HUES64 (cell line): ENCODE results near the gene CNR2. TPM values are rescaled to one million over a fixed set of nuclear protein-coding genes. Genes with fewer than 3 reads are reported as not detected.
"Not testable (repeated sequence)": the region's sequence is repeated elsewhere in the genome, so short reads cannot be mapped to it uniquely, and the experiment has no call there.

ENCODE experiments used
- H3K27ac ChIP-seq: 2 replicates; pipeline ENCODE4 v1.7.0; 2013; ENCODE audit warnings: low read depth, low read length, inconsistent platforms
- H3K27me3 ChIP-seq: 2 replicates; pipeline ENCODE4 v1.6.1; 2013; ENCODE audit warnings: mild to moderate bottlenecking, low read length; ENCODE audit not compliant: insufficient read depth
- H3K36me3 ChIP-seq: 2 replicates; pipeline ENCODE4 v1.6.1; 2013; ENCODE audit warnings: mild to moderate bottlenecking, low read length; ENCODE audit not compliant: insufficient read depth
- H3K4me1 ChIP-seq: 2 replicates; pipeline ENCODE4 v1.6.1; 2013; ENCODE audit warnings: mild to moderate bottlenecking, low read length, moderate library complexity; ENCODE audit not compliant: insufficient read depth
- H3K4me3 ChIP-seq: 2 replicates; pipeline ENCODE4 v1.5.1; 2013; ENCODE audit warnings: mild to moderate bottlenecking, low read length, moderate library complexity
- H3K9ac ChIP-seq: 2 replicates; pipeline ENCODE4 v1.6.1; 2013; ENCODE audit warnings: mild to moderate bottlenecking, low read depth, low read length
- H3K9me3 ChIP-seq: 2 replicates; pipeline ENCODE4 v1.6.1; 2013; ENCODE audit warnings: low read depth, low read length; ENCODE audit not compliant: insufficient read depth
- WGBS: fragments of 150-250, 120-280 bp; methylation state at CpG from one replicate; pipeline ENCODE4 v1.1.7; 2013; ENCODE audit warnings: missing lambda C conversion rate; 5-methylcytosine and 5-hydroxymethylcytosine counted together
- polyA plus RNA-seq, 2 experiments: library from polyadenylated mRNA; stranded (reverse); fragments of 50-300 nt; gene quantifications; one replicate each; pipeline ENCODE4 v1.2.3, GENCODE V29; 2013

CNR2 gene
- not detected for polyA plus RNA-seq (2013, experiment 1 of 2)
- not detected for polyA plus RNA-seq (2013, experiment 2 of 2)

- Histone ChIP-seq H3K4me1 (no peaks in the 10 kb centered on the region), H3K36me3 (no peaks in the 10 kb centered on the region), H3K9ac (no peak within 1 kb of the TSS), H3K9me3 (no peaks in the 10 kb centered on the region), H3K4me3 (no peak within 1 kb of the TSS), H3K27ac (no peak within 1 kb of the TSS), H3K27me3 (no peaks in the 10 kb centered on the region; the same call in 1 of the 2 replicates)
- WGBS = 84% methylated on average over 6 of the region's 7 CpGs
Observed at GRCh38 chr1:23913212-23913880, at the start of gene CNR2. Gene CNR2, minus strand, starts transcription at chr1:23913362. Its CDS starts 37,745 bp downstream, at chr1:23875617.

DNA sequence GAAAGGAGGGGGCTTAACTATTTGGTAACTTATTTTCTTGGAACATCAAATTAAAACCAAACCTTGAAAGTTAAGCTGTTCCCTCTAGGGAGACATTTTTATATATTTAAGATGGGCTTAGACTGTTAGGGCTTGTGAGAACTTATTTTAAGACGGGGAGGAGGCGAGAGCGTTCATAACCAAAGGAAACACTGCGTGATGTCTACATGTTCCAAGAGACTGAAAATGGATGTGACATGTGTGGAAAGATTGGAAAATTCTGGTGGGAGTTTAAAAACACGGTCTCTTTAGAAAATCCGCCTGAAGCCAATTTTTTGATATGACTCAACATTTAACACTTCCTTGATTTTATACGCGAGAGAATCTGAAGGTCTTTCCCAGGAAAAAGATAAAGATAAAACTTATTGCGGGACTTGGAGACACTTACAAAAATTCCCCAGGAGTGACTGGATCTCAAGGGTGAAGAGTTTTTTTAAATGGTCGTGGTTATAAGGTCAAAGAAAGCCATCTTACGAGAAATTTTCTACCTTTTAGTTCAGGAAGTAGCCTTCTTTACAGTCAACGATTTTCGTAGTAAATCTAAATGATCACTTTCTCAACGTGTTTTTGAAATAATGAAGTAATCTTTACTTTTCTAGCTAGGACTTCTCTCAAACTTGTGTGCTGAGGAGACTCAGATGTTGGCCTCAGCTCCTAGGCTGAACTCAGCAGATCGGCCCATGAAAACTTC lies 47.3 kb upstream of the CNR2 start:
- no peaks in the 10 kb centered on the region for H3K9me3 ChIP-seq
- no peaks in the 10 kb centered on the region for H3K27me3 ChIP-seq
- H3K9ac ChIP-seq = peak overlapping the region; percentile 100
- 1% methylated on average over 10 of the region's 15 CpGs for WGBS
- H3K36me3 ChIP-seq = peaks cover 39% of the 10 kb centered on the region
- peak overlapping the region; percentile 93 for H3K4me3 ChIP-seq
- H3K27ac ChIP-seq = peak overlapping the region; percentile 98
- 0 out of 2 replicates have a peak, but pooled peaks cover 3% of the 10 kb centered on the region for H3K4me1 ChIP-seq

GRCh38 chr1:23959461-23960290 lies 46.5 kb upstream of the CNR2 start, which contains the start of gene PNRC2:
Gene PNRC2, plus strand, starts transcription at chr1:23959828. Its CDS starts 1,630 bp downstream, at chr1:23961458.
- Histone ChIP-seq H3K4me1 (0 out of 2 replicates have a peak, but pooled peaks cover 8% of the 10 kb centered on the region), H3K9ac (peak within 1 kb of the TSS; percentile 100), H3K4me3 (peak within 1 kb of the TSS; percentile 93), H3K9me3 (no peaks in the 10 kb centered on the region), H3K36me3 (peaks cover 31% of the 10 kb centered on the region), H3K27ac (peak within 1 kb of the TSS; percentile 98), H3K27me3 (no peaks in the 10 kb centered on the region)
- WGBS = under 1% methylated on average over 84 of the region's 84 CpGs

GRCh38 chr1:23958810-23959460 lies 45.8 kb upstream of the CNR2 start:
- Histone ChIP-seq H3K4me1 (0 out of 2 replicates have a peak, but pooled peaks cover 8% of the 10 kb centered on the region), H3K9ac (peak overlapping the region; percentile 100), H3K27ac (peak overlapping the region; percentile 98), H3K9me3 (no peaks in the 10 kb centered on the region), H3K27me3 (no peaks in the 10 kb centered on the region), H3K4me3 (peak overlapping the region; percentile 93), H3K36me3 (peaks cover 24% of the 10 kb centered on the region)
- WGBS = 7% methylated on average over 30 of the region's 30 CpGs

GRCh38 chr1:23958040-23958809 lies 45.1 kb upstream of the CNR2 start:
- peak overlapping the region; percentile 98 for H3K27ac ChIP-seq
- H3K9me3 ChIP-seq, H3K4me1 ChIP-seq, H3K27me3 ChIP-seq: not testable (repeated sequence)
- 91% methylated on average over 18 of the region's 19 CpGs for WGBS
- H3K36me3 ChIP-seq = peaks cover 17% of the 10 kb centered on the region
- H3K4me3 ChIP-seq = peak overlapping the region; percentile 93
- peak overlapping the region; percentile 100; the same call in 1 of the 2 replicates for H3K9ac ChIP-seq

DNA sequence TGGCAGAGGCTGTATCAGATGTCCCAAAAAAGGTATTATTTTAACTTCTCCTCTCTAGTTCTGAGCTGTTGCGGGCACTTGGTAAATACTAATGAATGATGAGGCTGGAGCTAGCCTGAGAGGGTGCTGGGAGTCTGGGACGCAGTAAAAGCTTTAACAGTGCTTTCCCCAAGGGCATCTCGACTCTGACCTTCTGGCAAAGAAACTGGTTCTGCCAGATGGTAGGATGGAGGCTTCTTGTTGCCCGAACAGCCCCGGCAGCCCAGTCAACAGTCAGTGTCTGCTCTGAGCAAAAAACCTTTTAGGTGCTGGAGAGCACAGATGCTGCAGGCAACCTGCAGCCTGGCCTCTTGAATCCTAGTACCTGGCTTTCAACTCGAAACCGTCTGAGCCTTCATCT lies 43.9 kb upstream of the CNR2 start:
- Histone ChIP-seq H3K27ac (no peak overlapping the region), H3K4me3 (no peak overlapping the region), H3K4me1 (0 out of 2 replicates have a peak, but pooled peaks cover 8% of the 10 kb centered on the region), H3K36me3 (peaks cover 13% of the 10 kb centered on the region), H3K9ac (no peak overlapping the region), H3K9me3 (no peaks in the 10 kb centered on the region), H3K27me3 (no peaks in the 10 kb centered on the region)
- WGBS = 90% methylated on average over 7 of the region's 7 CpGs

GRCh38 chr1:23953020-23953419 lies 39.9 kb upstream of the CNR2 start:
- Histone ChIP-seq H3K36me3 (no peaks in the 10 kb centered on the region), H3K9me3 (no peaks in the 10 kb centered on the region), H3K4me3 (no peak overlapping the region), H3K27me3 (no peaks in the 10 kb centered on the region), H3K27ac (no peak overlapping the region), H3K4me1 (0 out of 2 replicates have a peak, but pooled peaks cover 5% of the 10 kb centered on the region), H3K9ac (no peak overlapping the region)
- 94% methylated on average over 2 of the region's 3 CpGs for WGBS

GRCh38 chr1:23947366-23947765 lies 34.2 kb upstream of the CNR2 start:
- no peaks in the 10 kb centered on the region for H3K4me1 ChIP-seq
- no peaks in the 10 kb centered on the region for H3K27me3 ChIP-seq
- H3K9ac ChIP-seq = no peak overlapping the region
- no peaks in the 10 kb centered on the region for H3K36me3 ChIP-seq
- H3K4me3 ChIP-seq = no peak overlapping the region
- H3K27ac ChIP-seq = no peak overlapping the region
- H3K9me3 ChIP-seq = peaks cover 8% of the 10 kb centered on the region; the same call in 1 of the 2 replicates

DNA sequence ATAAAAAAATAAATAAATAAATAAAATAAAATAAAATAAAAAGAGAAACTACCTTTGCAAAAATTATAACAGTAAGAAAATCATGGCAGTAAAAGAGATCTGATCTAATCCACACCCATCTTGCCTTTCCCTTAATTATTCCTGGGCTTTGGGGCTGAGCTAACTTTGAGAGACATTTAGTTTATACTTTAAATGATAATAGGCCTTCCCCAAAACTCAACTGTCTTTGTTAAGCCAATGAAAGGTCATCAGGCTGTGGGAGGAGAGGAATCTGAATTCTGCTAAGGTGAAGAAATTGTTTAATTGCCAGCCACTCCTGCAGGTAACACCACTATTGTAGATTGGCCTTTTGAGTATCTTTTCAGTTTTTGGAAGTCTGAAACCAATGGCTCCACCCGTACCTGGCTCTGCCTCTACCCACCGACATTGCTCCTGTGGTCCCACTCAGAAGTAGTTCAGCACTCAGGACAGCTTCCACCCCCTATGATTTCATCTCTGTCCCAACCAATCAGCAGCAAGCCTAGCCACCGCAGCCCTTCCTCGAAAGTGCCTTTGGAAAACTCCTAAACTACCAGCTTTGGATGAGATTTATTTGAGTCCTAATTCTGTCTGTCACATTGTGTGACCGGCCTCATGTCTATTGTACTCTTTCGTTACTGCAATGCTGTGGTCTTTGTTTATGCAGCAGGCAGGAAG lies 23.5 kb upstream of the CNR2 start:
- no peak overlapping the region for H3K9ac ChIP-seq
- 20% methylated on average over 6 of the region's 6 CpGs for WGBS
- H3K27ac ChIP-seq = peak overlapping the region; percentile 58; the same call in 1 of the 2 replicates
- H3K36me3 ChIP-seq = no peaks in the 10 kb centered on the region
- peak overlapping the region; percentile 21; the same call in 1 of the 2 replicates for H3K4me3 ChIP-seq
- no peaks in the 10 kb centered on the region for H3K9me3 ChIP-seq
- no peaks in the 10 kb centered on the region for H3K27me3 ChIP-seq
- peaks cover 4% of the 10 kb centered on the region; the same call in 1 of the 2 replicates for H3K4me1 ChIP-seq
